ENCODE measurements around the gene DUSP19.

Gene DUSP19

DNA sequence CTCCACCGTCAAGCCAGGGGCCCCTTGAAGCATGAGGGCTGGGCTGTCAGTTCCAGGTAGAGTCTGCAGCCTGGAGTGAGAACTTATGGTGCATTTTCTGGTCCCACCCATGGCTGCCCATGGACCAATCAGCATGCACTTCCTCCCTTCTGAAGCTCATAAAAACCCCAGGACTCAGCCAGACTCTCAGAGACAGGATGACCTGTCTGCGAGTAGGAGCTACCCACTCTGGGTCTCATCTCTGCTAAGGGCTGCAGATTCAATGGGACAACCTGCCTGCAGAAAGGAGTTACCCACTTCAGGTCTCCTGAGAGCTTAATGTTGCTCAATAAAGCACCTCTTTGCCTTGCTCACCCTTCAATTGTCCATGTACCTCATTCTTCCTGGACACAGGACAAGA is 9.4 kb upstream of the DUSP19 start:
- DNase-seq = no peak

DNA sequence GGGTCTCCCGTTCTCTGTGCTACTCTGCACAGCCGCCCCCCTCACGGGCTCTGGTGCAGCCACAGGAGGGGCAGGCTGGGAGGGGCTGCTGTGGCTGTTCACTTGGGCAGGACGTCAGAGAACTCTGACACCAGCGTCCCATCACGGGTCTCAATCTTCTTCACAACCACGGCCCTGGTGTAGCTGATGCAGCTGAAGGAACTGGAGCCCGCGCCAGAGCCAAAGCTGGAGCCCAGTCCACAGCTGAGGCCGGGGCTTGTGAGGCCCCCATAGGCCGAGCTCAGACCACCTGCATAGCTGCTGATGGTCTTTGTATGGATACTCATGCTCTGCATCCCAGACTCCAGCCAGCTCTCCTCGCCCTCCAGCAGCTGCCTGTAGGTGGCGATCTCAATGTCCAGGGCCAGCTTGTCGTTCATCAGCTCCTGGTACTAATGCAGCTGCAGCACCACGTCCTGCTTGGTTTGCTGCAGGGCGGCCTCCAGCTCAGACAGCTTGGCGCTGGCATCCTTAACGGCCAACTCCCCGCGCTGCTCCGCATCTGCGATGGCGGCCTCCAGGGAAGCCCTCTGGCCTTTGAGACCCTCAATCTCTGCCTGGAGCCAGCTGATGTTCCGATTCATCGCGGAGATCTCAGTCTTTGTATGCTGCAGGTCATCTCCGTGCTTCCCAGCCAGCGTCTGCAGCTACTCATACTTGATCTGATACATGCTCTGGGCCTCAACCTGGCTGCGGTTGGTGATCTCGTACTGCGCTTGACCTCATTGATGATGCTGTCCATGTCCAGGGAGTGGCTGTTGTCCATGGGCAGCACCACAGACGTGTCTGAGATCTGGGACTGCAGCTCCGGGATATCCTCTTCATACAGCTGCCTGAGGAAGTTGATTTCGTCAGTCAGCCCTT is 7.4 kb upstream of the DUSP19 start:
- peak in 1 of 2 experiments; percentile 36 for DNase-seq

DNA sequence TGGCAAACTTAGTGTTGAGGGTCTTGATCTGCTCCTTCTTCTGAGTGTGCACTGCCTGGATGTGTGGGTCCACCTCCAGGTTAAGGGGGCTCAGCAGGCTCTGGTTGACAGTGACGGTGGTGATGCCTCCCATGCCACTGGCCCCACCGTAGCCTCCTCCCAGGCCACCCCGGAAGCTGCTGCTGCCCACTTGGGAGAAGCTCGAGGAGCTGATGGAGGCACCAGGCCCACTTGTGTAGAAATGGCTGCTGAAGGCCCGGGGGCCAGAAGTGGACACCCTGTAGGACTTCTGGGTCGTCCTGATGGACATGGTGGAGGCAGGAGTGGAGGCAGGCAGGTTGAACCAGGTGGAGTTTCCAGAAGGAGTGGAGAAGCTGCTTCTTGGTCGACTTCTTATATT is 6.4 kb upstream of the DUSP19 start:
- DNase-seq = no peak

DNA sequence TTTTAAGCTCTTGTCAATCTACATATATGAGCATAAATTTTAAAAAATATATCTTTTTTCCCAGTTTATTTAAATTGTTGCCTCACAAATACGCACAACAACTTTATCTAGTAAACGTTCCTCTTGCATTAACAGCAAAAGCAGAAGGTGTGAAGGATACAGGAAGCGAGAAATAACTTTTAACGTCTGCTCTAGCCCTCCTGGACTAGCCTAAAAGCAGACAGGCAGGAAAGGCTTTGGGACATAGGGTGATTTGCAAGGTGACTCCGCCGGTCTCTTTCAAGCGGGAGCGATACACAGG is 434 bp upstream of the DUSP19 start:
- peak in 1 of 2 experiments; percentile 51 for DNase-seq

DNA sequence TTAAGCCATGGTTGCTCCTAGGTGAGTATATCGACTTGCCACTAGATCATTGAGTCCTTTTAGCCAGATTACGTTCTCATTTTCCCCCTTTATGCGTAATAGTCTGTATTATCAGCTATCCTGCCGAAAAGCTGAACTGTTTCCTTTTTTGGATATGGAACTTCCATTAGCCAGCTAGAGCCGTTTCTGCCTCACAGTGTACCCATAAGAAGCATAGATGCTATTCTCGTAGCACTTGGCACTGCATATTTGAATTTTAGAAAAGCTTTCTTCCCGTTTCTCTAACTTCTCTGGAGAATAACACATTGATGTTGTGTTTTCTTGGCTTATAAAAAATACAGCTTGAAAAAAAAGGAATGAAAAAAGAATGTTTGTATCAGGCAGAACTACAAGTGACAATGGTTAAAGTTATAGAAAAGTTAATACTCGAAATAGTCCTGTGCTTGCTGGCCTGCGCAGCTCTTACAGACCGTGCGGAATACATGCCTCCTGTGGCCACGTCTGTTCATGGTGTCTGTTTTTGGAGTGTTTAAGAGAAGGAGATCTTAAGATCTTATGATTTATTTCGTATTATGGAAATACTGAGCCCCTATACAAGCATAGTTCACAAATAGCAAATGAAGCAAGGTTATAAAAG is 710 bp downstream of the DUSP19 start:
- no peak for DNase-seq

DNA sequence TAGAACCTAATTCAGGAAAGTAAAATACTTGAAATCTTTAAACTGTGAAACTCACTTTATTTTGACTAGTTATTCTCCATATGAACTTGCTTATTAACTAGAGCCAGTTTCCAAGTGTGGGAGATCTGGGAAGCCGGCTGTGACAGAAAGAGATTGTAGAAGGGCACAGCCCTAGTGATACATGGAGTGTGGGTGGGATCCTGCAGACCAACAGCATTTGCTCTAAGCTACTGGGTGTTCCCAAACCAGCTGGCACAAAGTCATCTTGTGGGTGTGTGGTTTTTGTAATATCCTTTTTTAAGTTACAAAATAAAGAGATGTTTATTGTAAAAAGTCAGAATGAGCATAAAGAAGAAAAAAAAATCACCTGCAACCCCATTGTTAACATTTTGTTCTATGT is 3.4 kb downstream of the DUSP19 start:
- no peak for DNase-seq

DNA sequence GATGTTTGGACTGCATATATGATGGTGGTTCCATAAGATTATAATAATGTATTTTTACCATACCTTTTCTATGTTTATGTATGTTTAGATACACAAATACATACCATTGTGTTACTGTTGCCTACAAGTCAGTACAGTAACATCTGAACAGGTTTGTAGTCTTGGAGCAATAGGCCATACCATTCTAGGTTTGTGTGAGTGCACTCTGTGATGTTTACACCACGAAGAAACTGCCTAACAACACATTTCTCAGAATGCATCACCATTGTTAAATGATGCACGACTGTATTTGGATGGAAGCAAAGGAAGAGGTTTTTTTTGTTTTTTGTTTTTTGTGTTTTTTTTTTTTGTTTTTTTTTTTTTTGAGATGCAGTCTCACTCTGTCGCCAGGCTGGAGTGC is 9.5 kb downstream of the DUSP19 start:
- no peak for DNase-seq

DNA sequence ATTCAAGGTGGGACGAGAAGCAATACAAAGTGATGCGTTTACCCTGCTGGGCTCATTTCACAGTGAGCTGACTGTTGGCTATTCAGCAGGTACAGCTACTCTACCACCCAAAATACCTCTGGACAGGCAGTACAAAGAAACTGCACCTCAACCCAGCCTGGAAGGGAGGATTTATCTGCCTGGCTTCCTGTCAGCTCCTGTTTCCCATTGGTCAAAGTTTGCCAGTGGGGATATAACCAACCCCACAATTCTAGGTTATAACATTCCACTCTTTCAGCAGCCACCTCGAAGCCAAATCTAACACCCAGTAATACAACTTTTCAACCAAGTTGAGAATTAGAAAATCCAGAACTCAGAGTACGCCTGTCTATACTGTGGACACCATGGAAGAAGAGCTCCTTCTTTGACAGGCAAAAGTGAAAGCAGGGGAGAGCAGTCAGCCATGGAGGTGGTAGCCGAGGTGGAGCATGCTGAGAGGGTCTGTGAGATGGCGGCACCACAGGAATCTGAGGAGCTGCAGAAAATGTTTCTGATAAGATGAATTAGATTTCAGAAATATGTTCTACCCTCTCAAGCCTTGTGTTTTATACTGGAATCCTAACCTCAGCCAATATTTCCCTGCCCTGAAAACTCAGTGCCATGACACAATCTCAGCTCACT is 10.8 kb downstream of the DUSP19 start:
- DNase-seq = no peak

DNA sequence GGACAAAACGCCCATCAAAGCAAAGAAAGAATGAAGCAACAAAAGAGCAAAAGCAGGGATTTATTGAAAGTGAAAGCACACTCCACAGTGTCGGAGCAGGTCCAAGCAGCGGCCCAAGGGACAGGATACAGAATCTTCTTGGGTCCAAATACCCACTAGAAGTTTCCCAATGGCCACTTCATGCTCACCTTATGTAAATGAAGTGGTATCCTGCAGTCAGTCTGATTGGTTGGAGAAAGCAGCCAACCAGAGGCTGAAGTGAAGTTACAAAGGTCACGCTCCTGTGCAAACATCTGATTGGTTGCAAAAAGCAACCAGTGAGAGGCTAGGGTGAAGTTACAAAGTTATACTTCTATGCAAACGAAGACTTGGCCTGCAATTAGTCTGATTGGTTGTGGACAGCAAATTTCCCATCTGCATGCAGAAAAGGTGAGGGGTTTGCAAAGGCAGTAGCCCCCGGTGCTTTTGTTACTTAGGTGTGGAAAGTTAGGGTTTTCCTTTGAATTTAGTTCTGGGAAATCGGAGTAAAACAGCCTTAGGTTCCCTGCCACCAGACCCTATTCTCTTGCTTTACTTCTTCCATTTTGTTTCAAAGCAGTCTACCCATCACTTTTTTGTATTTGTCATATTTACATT is 12.9 kb downstream of the DUSP19 start:
- no peak for DNase-seq

DNA sequence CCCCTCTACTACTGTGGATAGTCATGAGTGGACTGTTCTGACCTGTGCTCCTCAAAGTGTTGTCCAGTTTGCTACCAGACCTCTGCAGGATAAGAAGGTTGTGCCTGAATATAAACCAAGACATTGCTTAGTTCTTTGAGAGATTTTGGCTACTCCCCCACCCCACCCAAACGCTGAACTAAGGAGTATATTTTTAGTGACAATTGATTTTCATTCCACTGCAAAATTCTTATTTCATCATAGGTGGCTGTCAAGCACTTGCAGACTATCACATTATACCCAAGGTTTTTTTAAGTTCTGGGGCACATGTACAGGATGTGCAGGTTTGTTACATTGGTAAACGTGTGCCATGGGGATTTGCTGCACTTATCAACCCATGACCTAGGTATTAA is 13.4 kb downstream of the DUSP19 start:
- no peak for DNase-seq

DNA sequence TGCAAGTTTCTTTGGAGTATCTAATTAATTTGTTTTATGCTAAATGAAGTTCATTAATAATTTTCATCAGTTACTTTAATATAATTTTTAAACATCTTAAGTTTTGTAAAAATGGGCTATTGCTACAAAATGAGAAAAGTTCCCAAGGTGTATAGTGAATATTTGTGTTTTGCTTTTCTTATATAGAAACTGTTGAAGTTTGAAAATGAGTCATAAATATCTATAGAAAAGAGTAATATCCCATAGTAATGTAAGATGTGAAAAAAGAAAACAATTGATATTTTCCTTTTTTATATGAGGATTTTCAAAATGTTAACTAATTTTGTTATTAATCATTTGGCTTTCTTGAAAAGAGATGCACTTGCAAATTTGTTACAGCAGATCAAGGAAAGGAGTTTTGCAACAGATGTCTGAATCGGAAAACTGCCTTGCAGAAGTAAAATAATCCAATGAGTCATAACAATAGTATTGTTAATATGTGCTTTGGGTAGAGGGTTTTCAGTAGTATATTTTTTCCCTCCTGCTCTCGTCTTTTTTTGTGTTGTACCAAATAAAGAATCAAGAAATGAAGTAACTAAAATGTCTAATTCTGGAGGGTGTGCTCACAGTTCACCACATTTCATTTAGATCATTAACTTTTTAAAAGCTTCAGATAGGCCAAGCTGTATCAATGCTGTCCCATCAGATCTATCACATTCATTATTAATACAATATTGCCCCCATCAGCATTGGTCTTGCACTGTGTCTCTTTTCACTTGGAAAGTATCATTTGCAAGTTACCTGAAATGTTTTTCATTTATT is 15.5 kb downstream of the DUSP19 start:
- DNase-seq = no peak

DNA sequence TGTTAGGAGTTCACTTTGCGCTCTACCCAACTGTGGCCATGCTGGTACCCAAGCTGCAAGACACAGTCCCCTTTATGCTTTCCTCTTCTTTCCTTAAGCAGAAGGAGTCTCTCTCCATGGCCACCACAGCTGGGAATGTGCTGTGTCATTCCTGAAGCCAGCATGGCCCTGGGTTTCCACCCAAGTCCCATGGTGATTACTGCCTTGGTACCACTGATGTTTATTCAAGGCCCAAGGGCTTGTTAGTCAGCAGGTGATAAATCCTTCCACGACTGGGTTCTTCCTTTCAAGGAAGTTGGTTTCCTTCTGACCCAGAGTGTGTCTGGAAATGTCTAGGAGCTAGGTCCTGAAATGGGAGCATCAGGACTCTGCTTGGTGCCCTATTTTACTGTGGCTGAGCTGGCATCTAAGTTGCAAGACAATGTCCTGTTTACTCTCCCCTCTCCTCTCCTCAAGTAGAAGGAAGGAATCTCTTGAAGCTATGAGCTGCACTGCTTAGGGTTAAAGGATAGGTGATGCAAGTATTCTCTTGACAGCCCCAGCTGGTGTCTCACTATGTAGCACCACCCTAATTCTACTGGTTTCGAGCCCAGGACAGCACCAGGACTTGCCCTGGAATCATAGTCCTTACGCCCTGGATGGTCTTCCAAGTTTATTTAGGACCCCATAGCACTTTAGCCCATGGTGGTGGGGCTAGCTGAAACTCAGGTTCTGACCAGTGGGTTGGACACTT is 27.0 kb downstream of the DUSP19 start:
- no peak for DNase-seq

DNA sequence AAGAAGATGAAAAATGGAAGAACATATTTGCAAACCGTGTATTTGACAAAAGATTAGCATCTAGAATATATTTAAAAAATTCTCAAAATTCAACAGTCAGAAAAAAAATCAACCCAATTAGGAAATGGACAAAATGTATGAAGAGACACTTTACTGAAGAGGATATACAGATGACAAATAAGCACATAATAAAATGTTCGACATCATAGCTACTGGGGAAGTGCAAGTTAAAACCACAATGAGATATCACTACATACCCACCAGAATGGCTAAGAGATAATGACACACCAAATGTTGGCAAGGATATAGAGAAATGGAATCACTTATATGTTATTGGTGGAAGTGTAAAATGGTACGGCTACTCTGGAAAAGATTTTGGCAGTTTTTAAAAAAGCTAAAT is 34.0 kb downstream of the DUSP19 start:
- no peak for DNase-seq

DNA sequence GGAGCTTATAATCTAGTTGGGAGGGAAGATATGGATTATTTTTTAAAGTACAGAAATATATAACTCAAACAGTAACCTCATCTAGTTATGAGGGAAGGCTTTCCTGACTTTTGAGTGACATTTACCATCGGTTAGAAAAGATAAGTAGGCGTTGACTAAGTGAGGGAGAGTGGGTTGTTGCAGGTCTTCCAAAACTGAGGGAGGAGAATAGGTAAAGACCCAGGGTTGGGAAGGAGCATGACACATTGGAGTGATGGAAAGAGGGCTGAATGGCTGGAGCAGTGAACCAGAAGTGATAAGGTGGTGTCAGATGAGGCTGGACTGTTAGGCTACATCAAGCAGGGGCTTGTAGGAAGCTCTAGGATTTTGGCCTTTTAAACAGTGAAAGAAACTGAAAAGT is 35.1 kb downstream of the DUSP19 start:
- no peak for DNase-seq

DNA sequence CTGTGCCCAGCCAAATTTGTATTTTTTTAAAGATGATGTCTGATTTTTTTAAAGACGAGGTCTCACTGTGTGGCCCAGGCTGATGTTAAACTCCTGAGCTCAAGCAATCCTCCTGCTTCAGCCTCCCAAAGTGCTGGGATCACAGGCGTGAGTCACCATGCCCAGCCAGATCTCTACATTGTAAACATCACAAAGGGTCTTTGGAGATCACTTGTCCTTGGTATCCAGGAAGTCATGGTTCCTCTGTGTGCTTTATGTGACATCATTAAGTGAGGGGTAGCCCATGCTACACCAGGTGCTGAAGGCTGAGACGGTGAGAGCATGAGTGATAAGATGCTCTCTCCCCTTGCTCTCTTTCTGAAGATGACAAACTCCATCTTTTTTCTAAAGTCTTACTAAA is 38.7 kb downstream of the DUSP19 start:
- no peak for DNase-seq

DNA sequence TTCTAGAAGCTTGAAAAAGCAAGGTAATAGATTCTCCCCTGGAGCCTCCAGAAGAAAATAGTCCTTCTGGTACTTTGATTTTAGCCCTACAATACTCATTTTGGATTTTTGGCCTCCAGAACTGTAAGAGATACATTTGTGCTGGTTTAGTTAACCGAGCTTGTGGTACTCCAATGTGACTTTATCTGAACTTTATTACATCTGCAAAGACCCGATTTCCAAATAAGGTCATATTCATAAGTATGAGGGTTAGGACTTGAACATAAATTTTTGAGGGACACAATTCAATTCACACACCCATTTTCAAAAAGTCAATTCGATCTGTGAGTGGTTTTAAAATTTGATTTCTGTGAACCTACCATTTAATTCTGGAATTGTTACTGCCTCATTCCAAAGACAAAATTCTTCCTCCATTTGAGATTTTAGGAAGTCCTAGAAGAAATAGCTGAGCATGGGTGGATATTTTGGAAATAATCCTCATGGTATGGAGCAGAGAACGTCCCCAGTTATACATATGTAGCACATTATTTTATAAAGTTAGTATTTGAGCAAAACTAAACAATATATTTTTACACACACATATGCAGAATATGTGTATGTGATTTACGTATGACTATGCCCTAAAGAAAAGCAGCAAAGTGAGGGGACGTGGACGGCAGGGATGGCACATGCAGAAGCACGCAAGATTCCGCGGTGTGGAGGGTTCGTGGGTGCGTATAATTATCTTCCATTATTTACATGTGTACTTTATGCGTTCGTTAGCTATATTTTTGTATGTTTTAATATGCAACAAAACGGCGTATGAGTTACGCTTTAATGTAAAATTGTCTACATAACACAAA is 44.8 kb downstream of the DUSP19 start:
- DNase-seq = peak; percentile 22 to 23

DNA sequence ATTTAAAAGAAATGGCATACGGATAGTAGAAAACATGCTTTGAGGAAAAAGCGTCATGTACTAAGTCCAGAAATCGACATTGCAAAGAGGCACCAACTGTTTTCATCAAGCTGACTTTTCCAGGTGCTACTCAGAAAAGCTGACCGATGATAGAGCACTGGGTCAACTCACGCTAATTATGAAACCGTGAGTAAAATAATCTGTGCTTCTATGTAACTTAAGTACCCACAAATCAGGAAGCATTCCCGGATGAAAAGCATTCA is 45.3 kb downstream of the DUSP19 start:
- DNase-seq = no peak

DNA sequence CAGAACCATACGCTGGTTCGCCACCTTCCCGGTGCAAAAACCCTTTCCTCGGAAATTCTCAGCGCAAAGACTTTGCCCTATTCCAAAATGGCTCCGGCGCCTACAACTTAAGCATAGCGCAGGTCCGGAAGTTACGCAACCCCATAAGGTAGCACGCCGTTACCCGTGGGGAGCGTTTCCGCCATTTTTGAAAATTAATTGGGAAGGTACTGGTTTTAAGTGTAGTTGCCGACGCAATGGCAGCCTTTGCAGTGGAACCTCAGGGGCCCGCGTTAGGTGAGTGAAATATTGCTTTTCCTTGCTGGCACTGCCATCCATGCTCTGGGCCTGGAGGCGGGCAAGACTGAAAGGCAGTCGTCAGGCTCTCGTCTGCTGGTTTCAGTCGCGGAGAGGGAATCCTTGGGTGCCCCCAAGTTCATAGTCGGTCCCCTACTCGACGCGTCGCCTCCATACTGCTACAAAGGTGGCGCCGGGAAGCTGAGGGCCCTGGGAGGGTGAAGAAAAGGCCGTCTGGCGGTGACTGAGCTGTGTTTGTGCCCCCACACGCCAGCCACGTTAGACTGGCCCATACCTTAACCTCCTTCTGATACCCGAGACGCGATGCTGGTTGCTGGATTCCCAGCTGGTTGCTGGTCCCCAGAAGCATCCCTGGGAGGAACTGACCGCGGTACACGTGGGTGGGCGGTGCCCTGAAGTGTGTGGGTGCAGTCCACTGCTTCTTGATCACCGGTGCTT is 45.8 kb downstream of the DUSP19 start, which contains the start of gene NUP35:
NUP35 (plus strand) TSS at position 222 of the 735 bp plus-strand sequence; CDS start at position 237, 15 bp downstream.
- peak; percentile 87 to 90 for DNase-seq

DNA sequence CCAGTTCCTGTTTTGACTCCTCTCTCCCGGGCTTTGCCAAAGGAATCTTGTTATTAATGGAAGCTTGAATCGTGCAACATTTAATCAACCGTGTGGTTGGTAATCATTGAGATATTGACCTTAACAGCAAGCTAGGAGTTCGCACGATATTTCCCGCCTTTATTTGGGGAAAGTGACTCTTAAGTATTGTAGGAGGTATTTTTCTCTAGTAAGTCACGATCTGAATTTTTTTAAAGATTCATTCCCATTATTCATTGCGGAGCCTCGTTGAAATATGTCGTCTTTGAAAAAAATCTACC is 46.4 kb downstream of the DUSP19 start:
- no peak for DNase-seq

DNA sequence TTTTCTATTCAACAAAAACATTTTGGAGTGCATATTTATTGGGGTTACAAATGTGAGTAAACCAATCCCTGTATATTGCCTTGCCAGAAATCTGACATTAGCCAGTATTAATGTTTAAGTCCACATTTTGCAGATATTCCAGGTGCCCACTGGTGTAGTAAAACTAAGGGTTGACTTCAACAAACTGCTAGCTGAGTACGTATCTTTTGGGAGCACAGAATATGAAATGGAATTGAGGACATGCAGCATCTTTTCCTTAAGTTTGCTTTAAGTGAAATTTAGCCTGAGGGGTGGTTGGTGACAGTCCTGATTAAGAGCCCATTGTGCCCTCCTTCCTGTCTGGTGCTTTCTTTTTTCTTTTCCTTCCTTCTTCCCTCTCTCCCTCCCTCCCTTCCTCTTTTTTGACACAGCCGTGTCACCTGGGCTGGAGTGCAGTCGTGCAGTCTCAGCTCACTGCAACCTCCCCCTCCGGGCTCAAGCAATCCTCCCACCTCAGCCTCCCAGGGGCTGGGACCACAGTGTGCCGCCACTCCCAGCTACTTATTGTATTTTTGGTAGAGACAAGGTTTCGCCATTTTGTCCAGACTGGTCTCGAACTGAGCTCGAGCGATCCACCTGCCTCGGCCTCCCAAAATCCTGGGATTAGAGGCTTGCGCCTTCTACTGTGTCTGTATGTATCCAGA is 47.3 kb downstream of the DUSP19 start:
- DNase-seq = no peak
